H4 (cell line): ENCODE results near the gene PRDX2. TPM values are rescaled to one million over a fixed set of nuclear protein-coding genes. Genes with fewer than 3 reads are reported as not detected.

ENCODE experiments used
- DNase-seq: peaks from one replicate; pipeline ENCODE4 v3.0.0-alpha.2; 2015; ENCODE audit warnings: low spot score
- total RNA-seq: library from RNA; depleted of rRNA; stranded (reverse); fragments of >200 nt; shearing (Covaris generic); gene quantifications from 2 replicates; pipeline ENCODE4 v1.2.3, GENCODE V29; 2014; rRNA removed

PRDX2 gene
- total RNA-seq, 1 experiment from 2014 or later: 6.7 TPM

GRCh38 chr19:12752056-12752781, 49.4 kb downstream of the PRDX2 start:
- DNase-seq: no peak

GRCh38 chr19:12751635-12752034, 50.0 kb downstream of the PRDX2 start, which contains the start of gene BEST2:
Gene BEST2 (plus strand): TSS chr19:12751791. CDS start chr19:12752593, 802 bp downstream.
- no peak for DNase-seq

- no peak for DNase-seq
Observed at GRCh38 chr19:12750851-12751250, 50.7 kb downstream of the PRDX2 start.

- DNase-seq: peak; percentile 51
Observed at GRCh38 chr19:12749938-12750521, 51.6 kb downstream of the PRDX2 start.

GRCh38 chr19:12748489-12748888, 53.1 kb downstream of the PRDX2 start:
- DNase-seq: no peak

Other genes starting within 250 kb of the PRDX2 start
- gene ZNF490, start 191.0 kb downstream of the PRDX2 start, total RNA-seq: 2.6 and 5.7 TPM in 2 replicates
- 8.1 and 8.5 TPM in 2 replicates for gene ZNF791, start 190.9 kb downstream of the PRDX2 start, total RNA-seq
- gene MAN2B1, start 135.1 kb downstream of the PRDX2 start, total RNA-seq: 34.2 and 53.4 TPM in 2 replicates
- 12.8 and 13.7 TPM in 2 replicates for gene WDR83, start 135.0 kb downstream of the PRDX2 start, total RNA-seq
- 65.1 and 100 TPM in 2 replicates for gene DHPS, start 119.9 kb downstream of the PRDX2 start, total RNA-seq
- not detected in 2 replicates for gene GNG14, start 113.8 kb downstream of the PRDX2 start, total RNA-seq
- gene FBXW9, start 105.2 kb downstream of the PRDX2 start, total RNA-seq: 6.4 and 12.7 TPM in 2 replicates
- 30.1 and 33.0 TPM in 2 replicates for gene TNPO2, start 77.9 kb downstream of the PRDX2 start, total RNA-seq
- gene TRIR, start 67.1 kb downstream of the PRDX2 start, total RNA-seq: 238 and 271 TPM in 2 replicates
- 85.4 and 94.4 TPM in 2 replicates for gene GET3, start 64.3 kb downstream of the PRDX2 start, total RNA-seq
- 0.06 TPM in 1 of 2 replicates, not detected in the other for gene BEST2, start 50.0 kb downstream of the PRDX2 start, total RNA-seq
- 8.6 and 13.0 TPM in 2 replicates for gene HOOK2, start 26.2 kb downstream of the PRDX2 start, total RNA-seq
- 55.7 and 71.3 TPM in 2 replicates for gene JUNB, start 10.3 kb downstream of the PRDX2 start, total RNA-seq
- gene THSD8, start 269 bp upstream of the PRDX2 start, total RNA-seq: not detected in 2 replicates
- 74.2 and 92.1 TPM in 2 replicates for gene RNASEH2A, start 4.8 kb upstream of the PRDX2 start, total RNA-seq
- not detected in 2 replicates for gene RTBDN, start 32.8 kb upstream of the PRDX2 start, total RNA-seq
- gene MAST1, start 36.7 kb upstream of the PRDX2 start, total RNA-seq: 5.7 TPM in 1 of 2 replicates, not detected in the other
- 64.4 and 68.8 TPM in 2 replicates for gene DNASE2, start 79.6 kb upstream of the PRDX2 start, total RNA-seq
- gene KLF1, start 85.4 kb upstream of the PRDX2 start, total RNA-seq: not detected in 2 replicates
- 31.0 and 38.3 TPM in 2 replicates for gene GCDH, start 89.4 kb upstream of the PRDX2 start, total RNA-seq
- gene SYCE2, start 117.5 kb upstream of the PRDX2 start, total RNA-seq: 1.6 and 2.5 TPM in 2 replicates
- 59.4 and 90.9 TPM in 2 replicates for gene FARSA, start 131.9 kb upstream of the PRDX2 start, total RNA-seq
- gene CALR, start 136.8 kb upstream of the PRDX2 start, total RNA-seq: 1,463 and 1,526 TPM in 2 replicates
- 209 and 217 TPM in 2 replicates for gene RAD23A, start 144.1 kb upstream of the PRDX2 start, total RNA-seq
- 46.3 and 47.4 TPM in 2 replicates for gene GADD45GIP1, start 155.4 kb upstream of the PRDX2 start, total RNA-seq
- gene DAND5, start 167.8 kb upstream of the PRDX2 start, total RNA-seq: 0.06 TPM in 1 of 2 replicates, not detected in the other
- 9.6 and 13.8 TPM in 2 replicates for gene NFIX, start 193.7 kb upstream of the PRDX2 start, total RNA-seq